H1 (cell line): Measurements from ENCODE around the gene VWA1. TPM values are rescaled to one million over a fixed set of nuclear protein-coding genes. Genes with fewer than 3 reads are reported as not detected.

ENCODE experiments used
- ATF3 ChIP-seq: IDR thresholded peaks from 2 replicates; pipeline ENCODE4 v1.6.1; 2011; ENCODE audit warnings: low read depth, mild to moderate bottlenecking, low read length; ENCODE audit not compliant: insufficient read depth
- CEBPB ChIP-seq: IDR thresholded peaks from 2 replicates; pipeline ENCODE4 v1.6.1; 2012; ENCODE audit warnings: low read depth, low read length
- CHD7 ChIP-seq: fragments of 300-600 bp; sonication (generic); IDR thresholded peaks from 2 replicates; pipeline ENCODE4 v1.7.1; 2012; ENCODE audit warnings: low read length, moderate library complexity, mild to moderate bottlenecking, inconsistent platforms; ENCODE audit not compliant: insufficient replicate concordance
- CREB1 ChIP-seq: IDR thresholded peaks from 2 replicates; pipeline ENCODE4 v1.6.1; 2012; ENCODE audit warnings: inconsistent platforms
- GABPA ChIP-seq: IDR thresholded peaks from 2 replicates; pipeline ENCODE4 v1.6.1; 2011; ENCODE audit warnings: mild to moderate bottlenecking, low read length, moderate library complexity, borderline replicate concordance; ENCODE audit not compliant: insufficient read depth
- PHF8 ChIP-seq: fragments of 200-600 bp; sonication (generic); conservative IDR thresholded peaks from 2 replicates; pipeline ENCODE4 v1.7.1; 2012; ENCODE audit warnings: low read depth, mild to moderate bottlenecking, inconsistent platforms, low read length, moderate library complexity
- ZNF274 ChIP-seq: IDR thresholded peaks from 2 replicates; pipeline ENCODE4 v1.7.0; 2012; ENCODE audit warnings: low read length, borderline replicate concordance; ENCODE audit errors: extremely low read depth
- polyA plus RNA-seq, 7 experiments: library from polyadenylated mRNA; depleted of rRNA in 3 of 7; stranded (reverse) in 5 of 7; unstranded in 2 of 7; fragments of >200 nt in 5 of 7; fragments of 200-250 nt in 2 of 7; gene quantifications; 1 replicate in 5 of 7; 2 replicates in 1 of 7; 4 replicates in 1 of 7; pipeline versions ENCODE4 v1.2.1 to v1.2.3, GENCODE V29; 2011 to 2013; ENCODE audit warnings: missing spikeins in 2 of 7, mixed read lengths in 2 of 7
- total RNA-seq: library from RNA; stranded (reverse); fragmentation: NEBNext Ultra II Directional; extraction: Animal tissue kit (Norgen Biotek cat#: 25700); gene quantifications from 2 replicates; pipeline ENCODE4 v1.2.1, GENCODE V29; 2021

VWA1 gene
- total and polyA plus RNA-seq, 2 of the 8 experiments (the other 6 are each of a cell fraction or from before 2014, with no cell fraction given): 16.0 to 36.6 TPM

GRCh38 chr1:1403653-1404052 lies 31.8 kb upstream of the VWA1 start (continued):
- TF ChIP-seq CHD7 (no peak), CREB1 (no peak), CEBPB (no peak), PHF8 (no peak), ZNF274 (no peak), ATF3 (no peak), GABPA (no peak)
